Measurements from ENCODE around the gene MYH7.
"Not testable (repeated sequence)": the region's sequence is repeated elsewhere in the genome, so short reads cannot be mapped to it uniquely, and the experiment has no call there.

Gene MYH7

DNA sequence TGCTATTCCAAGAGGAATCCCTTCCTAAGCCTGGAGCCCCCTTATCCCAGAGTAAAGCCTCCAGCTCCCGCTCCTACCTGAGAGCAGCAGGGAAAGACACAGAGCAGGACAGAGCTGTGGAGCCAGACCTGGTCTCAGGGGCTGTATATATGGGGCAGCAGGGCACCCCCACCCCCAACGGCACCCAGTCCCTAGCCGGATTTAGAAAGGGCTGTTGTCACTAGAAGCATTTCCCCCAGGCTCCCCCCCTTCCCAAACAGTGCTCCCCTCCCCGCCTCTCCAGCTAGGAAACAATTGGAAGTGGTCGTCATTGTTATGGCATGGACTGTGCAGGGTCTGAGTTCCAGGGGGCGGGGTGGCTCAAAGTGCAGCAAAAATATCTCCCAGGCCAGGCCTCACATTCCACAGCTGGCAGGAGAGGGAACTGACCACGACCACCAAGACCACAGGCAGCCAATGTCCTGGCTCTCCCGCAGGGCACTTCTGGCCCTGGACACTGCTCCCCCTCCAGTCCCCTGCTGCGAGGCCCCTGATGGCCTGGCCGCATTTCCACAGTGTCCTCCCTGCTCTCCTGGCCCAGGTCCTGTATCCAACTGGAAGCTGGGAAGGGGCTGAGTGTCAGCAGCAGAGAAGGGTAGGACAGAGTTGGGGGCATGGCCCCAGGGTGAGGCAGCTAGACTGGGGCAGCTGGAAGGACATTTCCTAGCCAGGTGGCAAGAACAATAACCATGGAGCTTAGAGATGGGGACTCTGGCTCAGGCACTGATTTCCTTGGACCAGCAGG lies at the start of gene MYH7:
Gene MYH7, minus strand, starts transcription at position 118 of the 784 bp plus-strand sequence. CDS start 1,928 bp downstream, outside the sequence.
- DNase-seq = no peak

DNA sequence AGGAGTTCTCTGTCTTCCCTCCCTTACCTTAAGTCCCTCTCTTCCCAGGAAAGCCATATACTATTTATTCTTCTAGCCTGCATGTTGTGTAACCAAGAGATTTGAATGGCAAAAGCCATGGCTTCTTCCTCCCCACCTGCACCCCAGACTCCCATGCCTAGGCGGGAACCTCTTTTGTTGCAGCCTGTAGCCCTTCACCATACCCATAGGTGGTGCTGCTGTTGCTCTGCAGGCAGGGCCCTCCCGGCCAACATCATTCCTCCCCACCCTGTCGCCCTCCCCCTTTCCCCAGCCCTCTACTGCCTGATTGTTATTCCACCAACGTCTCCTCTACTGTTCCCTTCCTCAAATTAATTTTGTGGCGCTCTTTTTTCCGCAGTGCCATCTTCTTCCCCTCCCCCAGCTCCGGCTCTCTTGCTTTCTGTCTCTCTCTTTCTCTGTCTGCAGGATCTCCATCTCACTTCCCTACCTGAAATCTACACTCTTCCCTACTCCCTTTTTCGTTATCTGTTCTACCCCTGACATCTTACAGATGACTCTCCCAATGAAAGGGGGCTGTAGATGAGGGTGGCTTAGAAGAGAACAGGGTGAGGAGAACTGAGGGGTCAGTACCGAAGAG lies 47.9 kb upstream of the MYH7 start:
- DNase-seq = peak; percentile 11

DNA sequence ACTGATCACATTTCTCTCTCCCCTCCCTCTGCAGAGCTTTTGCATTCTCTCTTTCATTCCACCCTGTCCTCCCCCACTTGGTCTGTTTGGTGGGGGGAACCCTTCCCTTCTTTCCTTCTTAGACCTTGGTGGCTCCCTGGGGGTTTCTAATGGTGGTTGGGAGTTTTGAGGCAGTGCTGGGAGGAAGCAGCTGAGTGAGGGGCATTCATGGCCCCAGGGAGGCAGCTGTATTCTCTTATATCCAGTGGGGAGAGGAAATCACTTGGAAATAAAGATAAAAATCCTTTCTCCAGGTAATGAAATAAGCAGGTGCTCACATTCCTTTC lies 47.3 kb upstream of the MYH7 start:
- DNase-seq = no peak

DNA sequence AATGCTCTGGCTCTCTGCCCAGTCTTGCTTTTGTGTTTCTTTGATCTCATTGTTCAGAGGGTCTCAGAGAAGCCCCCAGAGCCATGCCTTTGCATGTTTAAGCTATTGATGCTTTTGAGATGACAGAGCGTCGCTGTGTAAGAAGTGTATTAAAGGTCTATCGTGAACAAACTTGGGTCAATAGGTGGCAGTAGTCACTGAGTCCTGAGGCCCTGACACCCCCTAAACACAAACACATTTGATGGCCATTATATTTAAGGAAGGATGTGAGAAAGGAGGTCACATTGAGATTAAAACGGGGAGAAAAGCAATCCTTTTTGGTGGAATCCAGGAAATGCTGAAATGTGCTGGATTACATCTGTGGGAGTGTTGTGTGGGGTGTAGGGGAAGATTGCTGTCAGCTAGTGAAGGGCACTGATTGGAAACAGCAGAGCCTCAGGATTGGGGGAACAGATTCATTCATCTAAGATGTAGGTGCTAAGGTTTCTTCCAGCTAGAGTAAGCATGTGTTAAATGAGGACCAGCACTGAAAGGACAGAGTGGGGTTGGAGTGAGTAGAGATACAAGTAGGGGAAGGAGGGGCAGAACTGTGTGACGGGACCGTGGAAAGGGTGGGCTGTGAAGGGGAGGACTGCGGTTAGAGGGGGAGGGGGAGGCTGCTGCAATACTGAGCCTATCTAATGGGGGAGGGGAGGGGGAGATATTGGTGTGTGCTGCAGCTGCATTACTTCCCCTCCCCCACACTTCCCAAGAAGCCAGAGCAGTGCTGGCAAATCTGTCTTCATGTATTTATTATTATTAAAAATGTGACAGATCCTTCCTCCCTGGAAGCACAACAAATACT lies 46.7 kb upstream of the MYH7 start:
- DNase-seq = no peak

DNA sequence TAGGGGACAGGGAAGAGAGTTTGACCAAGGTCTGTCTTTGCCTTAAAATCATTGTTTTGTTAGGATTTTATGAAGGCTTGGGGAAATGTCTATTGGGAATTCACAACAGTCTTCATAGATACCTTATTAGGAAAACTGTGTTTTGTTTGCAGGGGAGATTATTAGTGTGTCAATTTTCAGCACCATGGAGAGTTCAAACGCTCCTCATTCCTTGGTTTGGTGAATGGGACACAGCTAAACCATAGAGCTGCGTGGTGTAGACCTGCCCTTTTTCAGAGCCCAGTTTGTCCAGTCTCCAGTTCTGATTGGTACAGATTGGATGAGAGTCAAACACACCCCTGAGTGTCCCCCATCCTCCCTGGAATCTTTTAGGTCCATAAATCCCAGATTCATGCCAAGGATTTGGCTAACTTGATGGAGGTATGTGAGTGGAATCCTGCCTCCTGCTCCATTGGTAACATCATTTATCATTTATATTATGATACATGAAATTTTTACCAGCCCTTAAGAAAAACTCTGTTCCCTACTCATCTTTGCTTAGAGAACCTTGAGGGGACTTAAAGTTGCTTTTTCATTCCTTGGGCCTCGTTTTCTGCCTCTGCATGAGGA lies 46.0 kb upstream of the MYH7 start:
- no peak for DNase-seq

DNA sequence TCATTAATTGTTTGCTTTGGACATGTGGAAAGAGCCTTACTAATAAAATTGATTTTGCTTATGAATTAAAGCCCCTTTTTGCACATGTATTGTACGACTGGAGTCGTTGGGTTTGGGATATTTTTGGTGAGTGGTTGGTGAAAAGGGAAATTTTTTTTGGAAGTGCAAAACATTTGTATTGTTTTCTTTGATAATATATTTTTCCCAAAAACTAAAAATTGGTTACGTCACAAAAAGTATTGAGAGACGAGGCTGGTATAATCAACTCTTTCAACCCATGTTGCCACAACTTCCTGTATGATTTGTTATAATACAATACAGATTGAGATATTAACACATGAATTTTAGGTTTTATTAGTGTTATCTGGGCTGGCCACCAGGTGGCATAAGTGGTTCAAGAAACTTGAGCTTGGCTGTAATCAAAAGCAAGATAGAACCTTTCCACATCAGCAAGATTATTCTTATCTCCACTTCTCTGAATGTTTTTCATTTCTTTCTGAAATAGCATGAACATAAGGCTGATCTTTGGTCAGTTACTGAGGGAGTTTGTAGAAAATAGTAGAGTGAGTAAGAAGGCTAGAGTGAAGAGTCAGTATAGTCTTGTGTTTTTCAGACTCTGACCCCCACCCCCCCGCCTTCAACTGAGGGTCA lies 42.8 kb upstream of the MYH7 start:
- DNase-seq = peak; percentile 31

DNA sequence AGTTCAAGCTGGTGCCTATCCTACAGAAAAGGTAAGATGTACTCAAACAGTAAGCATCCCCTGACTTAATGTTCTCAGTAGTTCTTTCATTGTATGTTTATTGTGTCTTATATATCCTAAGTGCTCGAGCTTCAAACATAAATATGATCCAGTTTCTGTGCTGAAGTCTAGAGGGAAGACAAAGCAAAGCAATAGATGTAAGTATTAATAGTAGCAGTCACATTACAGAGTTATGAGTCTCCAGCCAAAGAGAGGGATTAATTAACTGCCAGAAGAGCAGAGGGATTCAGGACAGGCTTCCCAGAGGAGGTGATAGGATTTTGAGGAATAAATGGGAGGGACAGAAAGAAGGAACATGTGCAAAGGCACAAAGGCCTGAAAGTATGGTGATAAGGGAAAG lies 35.5 kb upstream of the MYH7 start:
- DNase-seq = no peak

DNA sequence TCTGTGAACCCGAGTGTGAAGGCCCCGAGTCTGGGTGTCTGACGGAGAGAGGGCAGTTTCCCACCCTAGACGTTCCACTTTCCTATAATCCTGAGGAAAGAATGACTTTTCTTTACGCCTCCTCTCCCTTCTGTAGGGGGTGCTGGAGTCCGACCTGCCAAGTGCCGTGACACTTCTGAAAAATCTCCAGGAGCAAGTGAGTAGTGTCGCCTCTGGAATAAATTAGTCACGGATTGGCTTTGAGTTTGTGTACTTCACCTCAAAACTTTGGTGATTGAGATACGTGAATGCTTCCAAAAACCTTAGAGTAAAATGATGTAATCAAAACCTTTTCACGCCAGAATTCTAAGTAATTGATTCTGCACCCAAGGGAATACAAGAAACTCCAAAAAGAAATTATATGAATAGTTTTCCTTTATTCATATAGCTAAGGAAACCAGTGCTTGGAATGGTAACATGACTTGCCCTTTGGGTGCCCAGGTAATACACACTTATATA lies 34.5 kb upstream of the MYH7 start:
- DNase-seq = no peak

DNA sequence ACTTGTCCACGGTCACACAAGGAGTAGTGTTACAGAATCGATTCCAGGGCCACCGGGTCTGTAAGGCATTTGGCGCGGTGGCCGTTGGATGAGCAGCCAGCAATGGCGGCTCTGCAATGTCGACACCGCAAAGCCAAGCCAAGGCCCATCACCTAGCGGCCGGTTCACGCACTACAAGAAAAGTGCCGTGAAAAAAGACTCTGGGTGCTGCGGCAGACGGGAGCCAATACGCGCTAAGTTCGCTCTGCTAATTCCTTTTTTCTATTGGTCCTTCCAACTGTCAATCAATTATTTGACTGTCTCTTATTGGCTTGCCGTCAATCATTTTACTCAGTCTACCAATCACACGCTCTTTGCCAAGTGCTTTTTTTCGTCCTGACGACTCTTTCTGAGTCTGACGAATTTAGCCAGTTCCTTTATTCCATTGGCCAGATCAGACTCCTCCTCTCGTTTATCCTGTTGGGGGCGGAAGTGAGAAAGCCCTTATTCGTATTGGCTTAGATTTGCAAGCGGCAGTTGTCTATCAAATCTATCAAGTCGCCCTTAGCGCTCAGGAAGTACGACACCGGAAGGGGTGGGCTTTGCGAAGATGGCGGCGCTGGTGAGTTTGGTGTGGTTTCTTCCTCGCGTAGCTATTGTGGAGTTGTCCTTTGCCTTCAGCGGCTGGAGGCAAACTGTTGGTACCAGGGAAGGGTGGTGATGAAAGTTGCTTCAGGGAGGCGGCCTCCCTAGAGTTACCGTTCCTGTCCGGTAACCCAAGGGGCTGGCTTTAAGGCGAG lies 33.9 kb upstream of the MYH7 start, which contains the start of gene NGDN:
Gene NGDN, plus strand, starts transcription at position 577 of the 779 bp plus-strand sequence. Its CDS starts 13 bp downstream, at position 590.
- peak; percentile 96 for DNase-seq

DNA sequence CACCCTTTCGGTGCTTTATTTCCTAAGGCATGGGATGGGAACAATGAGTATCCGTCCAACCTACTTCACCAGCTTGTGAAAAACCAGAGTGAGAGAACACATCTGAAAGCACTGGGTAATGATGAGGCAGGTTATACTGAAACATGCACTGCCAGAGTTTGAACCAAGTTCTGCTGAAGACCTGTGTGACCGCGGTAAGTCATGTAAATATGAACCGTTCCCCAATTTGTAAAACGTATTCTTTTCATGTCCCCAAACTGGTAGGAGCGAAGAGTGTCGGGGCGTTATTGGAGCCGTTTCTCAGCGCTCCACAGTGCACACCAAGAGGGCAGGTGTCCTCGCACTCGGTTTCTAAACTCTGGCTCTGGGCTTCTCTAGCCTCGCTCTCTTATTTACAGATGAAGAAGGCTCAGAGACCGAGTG lies 33.3 kb upstream of the MYH7 start:
- no peak for DNase-seq

DNA sequence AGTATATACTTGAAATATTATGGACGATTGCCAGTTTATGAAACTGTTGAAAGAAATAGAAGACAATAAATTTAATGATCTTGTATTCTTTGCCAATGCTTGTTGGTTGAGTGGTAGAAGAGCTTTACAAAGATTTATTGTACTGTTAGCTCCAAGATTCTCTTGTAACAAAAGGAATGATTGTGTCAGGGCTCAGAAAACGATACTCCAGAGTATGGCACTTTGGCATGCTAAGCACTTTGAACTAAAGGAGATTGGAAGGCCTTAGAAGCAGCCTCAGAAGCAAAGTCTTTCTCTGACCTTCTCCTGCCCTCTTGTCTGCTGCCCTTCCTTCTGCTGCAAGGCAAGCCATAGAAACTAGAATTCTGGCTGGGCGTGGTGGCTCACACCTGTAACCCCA lies 29.8 kb upstream of the MYH7 start:
- DNase-seq = no peak

DNA sequence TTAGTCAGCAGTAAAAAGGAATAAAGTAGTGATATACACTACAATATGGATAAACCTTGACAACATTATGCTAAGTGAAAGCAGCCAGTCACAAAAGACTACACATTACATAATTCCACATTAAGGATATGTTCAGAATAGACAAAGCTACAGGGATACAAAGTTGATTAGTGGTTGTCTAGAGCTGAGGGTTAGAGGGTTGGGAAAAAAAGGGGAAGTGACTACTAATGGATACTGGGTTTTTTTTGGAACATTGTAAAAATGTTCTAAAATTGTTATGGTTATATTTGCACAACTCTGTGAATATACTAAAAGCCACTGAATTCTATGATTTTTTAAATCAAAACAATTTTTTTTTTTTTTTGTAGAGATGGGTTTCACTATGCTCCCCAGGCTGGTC lies 29.2 kb upstream of the MYH7 start:
- no peak for DNase-seq

DNA sequence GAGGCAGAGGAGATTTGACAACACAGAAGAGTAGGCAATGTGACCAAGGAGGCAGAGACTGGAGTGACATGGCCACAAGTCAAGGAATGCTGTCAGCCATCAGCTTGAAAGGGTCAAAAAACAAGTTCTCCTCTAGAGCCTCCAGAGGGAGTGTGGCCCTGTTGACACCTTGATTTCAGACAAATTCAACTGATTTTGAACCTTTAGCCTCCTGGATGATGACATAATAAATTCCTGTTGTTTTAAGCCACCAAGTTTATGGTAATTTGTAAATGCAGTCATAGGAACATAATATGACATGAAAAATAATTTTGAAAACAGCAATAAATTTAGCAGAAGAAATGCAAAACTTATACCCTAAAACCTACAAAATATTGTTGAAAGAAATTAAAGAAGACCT lies 25.5 kb upstream of the MYH7 start:
- DNase-seq = no peak

DNA sequence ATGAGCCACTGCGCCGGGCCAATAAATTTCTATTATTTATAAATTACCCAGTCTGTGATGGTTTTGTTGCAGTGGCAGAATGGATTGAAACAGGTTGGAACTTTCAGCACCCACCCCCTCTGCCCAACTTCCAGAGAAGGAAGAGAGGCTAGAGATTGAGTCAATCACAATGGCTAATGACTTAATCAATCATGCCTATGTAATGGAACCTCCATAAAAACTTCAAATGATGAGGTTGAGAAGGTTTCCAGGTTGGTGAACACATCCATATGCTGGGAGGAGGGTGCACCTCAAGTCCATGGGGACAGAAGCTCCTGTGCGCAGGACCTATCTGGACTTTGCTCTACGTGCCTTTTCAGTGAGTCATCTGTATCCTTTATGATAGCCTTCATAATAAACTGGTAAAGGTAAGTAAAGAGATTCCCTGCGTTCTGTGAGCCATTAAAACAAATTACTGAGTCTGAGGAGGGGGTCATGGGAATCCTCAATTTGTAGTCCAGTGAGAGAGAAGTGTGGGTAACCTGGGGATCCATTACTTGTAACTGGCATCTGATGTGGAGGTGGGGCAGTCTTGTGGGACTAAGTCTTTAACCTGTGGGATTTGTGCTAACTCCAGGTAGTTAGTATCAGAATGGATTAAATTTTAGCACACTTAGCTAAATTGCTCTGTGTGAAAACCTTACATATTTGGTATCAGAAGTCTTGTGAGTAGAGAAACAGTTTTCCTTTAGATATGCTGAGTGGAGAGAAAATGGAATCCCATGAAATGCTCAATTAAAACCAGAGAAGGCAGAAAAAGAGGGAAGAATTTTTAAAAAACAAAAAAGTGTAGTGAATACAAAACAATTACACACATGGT lies 22.4 kb upstream of the MYH7 start:
- no peak for DNase-seq

DNA sequence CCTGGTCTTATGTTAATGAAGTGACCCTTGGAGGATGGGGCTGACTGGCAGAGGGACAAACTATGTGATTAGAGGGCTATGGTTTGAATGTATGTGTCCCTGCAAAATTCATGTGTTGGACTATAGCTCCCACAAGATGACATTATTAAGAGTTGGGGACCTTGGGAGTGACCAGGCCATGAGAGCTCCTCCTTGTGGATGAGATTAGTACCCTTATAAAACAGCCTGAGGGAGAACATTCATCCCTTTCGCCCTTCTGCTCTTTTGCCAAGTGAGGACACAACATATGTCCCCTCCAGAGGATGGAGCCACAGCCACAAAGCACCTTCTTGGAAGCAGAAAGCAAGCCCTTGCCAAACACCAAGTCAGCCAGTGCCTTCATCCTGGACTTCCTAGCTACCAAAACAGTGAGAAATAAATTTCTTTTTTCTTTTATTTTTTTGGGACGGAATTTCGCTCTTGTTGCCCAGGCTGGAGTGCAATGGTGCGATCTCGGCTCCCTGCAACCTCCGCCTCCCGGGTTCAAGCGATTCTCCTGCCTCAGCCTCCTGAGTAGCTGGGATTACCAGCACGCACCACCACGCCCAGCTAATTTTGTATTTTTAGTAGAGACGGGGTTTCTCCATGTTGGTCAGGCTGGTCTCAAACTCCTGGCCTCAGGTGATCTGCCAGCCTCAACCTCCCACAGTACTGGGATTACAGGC lies 21.6 kb upstream of the MYH7 start:
- DNase-seq = not testable (repeated sequence)

DNA sequence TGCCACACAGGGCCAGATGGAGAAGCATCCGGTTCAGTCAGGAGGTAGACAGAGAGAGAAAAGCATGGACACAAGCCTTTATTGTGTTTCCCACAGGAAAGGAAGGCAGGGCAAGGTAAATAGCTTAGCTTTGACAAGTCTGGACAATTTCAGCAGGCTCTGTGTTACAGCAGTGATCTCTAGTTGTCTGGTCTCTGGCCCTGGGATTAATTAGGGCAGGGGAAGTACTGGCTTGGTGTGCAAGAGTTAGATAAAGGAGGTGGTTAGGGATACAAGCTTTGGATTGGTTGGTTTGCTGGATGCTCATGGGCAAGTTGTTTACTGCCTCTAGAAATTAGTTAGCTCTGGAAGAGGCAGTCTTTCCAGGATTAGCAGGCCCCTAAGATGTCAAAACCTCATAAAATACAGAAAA lies 19.0 kb upstream of the MYH7 start:
- DNase-seq = no peak

DNA sequence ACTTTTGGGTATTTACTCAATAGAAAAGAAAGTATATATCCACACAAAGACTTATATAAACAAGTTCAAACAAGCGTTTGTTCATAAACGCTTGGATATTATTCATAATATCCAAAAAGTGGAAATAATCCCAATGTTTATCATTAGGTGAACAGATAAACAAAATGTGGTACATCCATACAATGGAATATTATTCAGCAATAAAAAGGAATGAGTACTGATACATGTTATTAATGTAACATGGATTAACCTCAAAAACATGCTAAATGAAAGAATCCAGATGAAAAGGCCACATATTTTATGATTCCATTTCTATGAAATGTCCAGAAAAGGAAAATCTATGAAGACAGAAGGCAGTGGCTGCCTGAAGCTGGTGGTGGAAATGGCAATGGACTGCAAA lies 16.8 kb upstream of the MYH7 start:
- no peak for DNase-seq

DNA sequence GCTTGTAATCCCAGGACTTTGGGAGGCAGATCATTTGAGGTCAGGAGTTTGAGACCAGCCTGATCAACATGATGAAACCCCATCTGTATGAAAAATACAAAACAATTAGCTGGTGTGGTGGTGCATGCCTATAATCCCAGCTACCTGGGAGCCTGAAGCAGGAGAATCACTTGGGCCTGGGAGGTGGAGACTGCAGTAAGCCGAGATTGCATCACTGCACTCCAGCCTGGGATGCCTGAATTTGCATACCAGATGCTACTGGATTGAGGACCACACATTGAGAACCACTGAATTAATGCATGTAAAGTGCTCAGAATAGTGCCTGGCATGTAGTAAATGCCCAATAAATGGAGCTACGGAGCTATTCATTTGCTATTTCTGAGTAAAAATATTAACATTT lies 14.9 kb upstream of the MYH7 start:
- DNase-seq = no peak

DNA sequence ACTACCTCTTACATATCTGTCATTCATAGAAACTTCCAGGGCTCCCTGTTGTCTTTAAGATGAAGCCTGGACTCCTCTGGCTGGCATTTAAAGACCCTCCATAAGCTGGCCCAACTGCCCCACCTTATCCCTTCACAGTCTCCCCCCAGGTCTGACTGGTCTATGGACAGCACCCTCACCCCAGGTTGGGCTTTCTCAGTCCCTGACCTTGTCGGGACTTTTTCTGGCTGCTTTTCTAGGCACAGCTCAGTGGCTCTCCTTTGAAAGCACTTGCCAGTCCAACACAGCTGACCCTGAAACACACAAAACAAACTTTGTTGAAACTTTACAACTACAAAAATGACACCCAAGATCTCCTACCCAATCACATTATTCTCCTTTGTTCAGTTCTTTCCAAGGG lies 13.9 kb upstream of the MYH7 start:
- DNase-seq = no peak
